A204.1 (cell line): ENCODE results near the gene ZDHHC4.

ENCODE experiments used
- FAIRE-seq: peaks from 2 replicates; lab custom pipeline; 2012; peaks lifted over from hg19 to GRCh38; lab: Jason Lieb, UNC

ZDHHC4 gene

GRCh38 chr7:6577369-6578113 is at the start of gene ZDHHC4:
Gene ZDHHC4, plus strand, starts transcription at chr7:6577454. Its CDS starts 3,108 bp downstream, at chr7:6580562.
- FAIRE-seq: no peak

- FAIRE-seq: no peak
These were observed 48.7 kb upstream of the ZDHHC4 start for GRCh38 chr7:6528401-6529130.

GRCh38 chr7:6529643-6530042 is 47.6 kb upstream of the ZDHHC4 start:
- FAIRE-seq: no peak

GRCh38 chr7:6530626-6531491 is 46.4 kb upstream of the ZDHHC4 start:
- no peak for FAIRE-seq

- no peak for FAIRE-seq
These were observed 45.6 kb upstream of the ZDHHC4 start for GRCh38 chr7:6531492-6532279.

GRCh38 chr7:6532516-6532915 is 44.7 kb upstream of the ZDHHC4 start:
- FAIRE-seq: no peak

- no peak for FAIRE-seq
These were observed 43.3 kb upstream of the ZDHHC4 start for GRCh38 chr7:6533893-6534495.

- FAIRE-seq: no peak
These were observed 40.7 kb upstream of the ZDHHC4 start for GRCh38 chr7:6536262-6537260.

GRCh38 chr7:6542368-6542767 is 34.9 kb upstream of the ZDHHC4 start:
- no peak for FAIRE-seq

- FAIRE-seq: no peak
These were observed 31.7 kb upstream of the ZDHHC4 start for GRCh38 chr7:6545398-6546126.

- FAIRE-seq: no peak
These were observed 30.6 kb upstream of the ZDHHC4 start for GRCh38 chr7:6546498-6547251.

GRCh38 chr7:6547400-6547799 is 29.9 kb upstream of the ZDHHC4 start:
- no peak for FAIRE-seq

GRCh38 chr7:6551016-6551511 is 26.2 kb upstream of the ZDHHC4 start, which contains the start of gene GRID2IP:
Gene GRID2IP, minus strand, starts transcription at chr7:6551461. Its CDS starts 25 bp downstream, at chr7:6551436.
- no peak for FAIRE-seq

- FAIRE-seq: no peak
These were observed 23.7 kb upstream of the ZDHHC4 start for GRCh38 chr7:6553448-6554044.

GRCh38 chr7:6554848-6555247 is 22.4 kb upstream of the ZDHHC4 start:
- no peak for FAIRE-seq

GRCh38 chr7:6556196-6556595 is 21.1 kb upstream of the ZDHHC4 start:
- no peak for FAIRE-seq

GRCh38 chr7:6558837-6559236 is 18.4 kb upstream of the ZDHHC4 start:
- no peak for FAIRE-seq

GRCh38 chr7:6559896-6560295 is 17.4 kb upstream of the ZDHHC4 start:
- FAIRE-seq: no peak
